Measurements from ENCODE around the gene GPR137B. TPM values are rescaled to one million over a fixed set of nuclear protein-coding genes. Genes with fewer than 3 reads are reported as not detected.

The GPR137B gene
- total RNA-seq, 2 experiments from 2014 or later = 7.2 to 8.1 TPM

DNA sequence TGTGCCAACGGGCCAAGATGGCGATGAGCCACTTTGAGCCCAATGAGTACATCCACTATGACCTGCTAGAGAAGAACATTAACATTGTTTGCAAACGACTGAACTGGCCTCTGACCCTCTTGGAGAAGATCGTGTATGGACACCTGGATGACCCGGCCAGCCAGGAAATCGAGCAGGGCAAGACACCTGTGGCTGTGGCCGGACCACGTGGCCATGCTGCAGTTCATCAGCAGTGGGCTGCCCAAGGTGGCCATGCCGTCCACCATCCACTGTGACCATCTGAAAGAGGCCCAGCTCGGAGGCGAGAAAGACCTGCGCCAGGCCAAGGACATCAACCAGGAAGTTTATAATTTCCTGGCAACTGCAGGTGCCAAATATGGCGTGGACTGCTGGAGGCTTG, 32.2 kb upstream of the GPR137B start:
- Mint-ChIP-seq H3K27me3 (no peaks in the 10 kb centered on the region), H3K4me1 (ENCODE audit: low read depth) (peaks cover 5% of the 10 kb centered on the region), H3K36me3 (ENCODE audit: low read depth) (no peaks in the 10 kb centered on the region), H3K9me3 (no peaks in the 10 kb centered on the region), H3K4me3 (no peak overlapping the region), H3K27ac (no peak overlapping the region)
- ChIA-PET POLR2A (no interaction called here), CTCF (no interaction called here)
- DNase-seq (no peak), ATAC-seq (no peak)
- intact Hi-C loops (cut with micrococcal nuclease) = no loop called here
- no peak for TF ChIP-seq CTCF (IDR thresholded peaks at IDR 0.05)

- H3K27ac Mint-ChIP-seq = no peak overlapping the region
- POLR2A ChIA-PET = interaction anchor here (0.6 kb wide), 1 partner anchor 11 kb away, joined by 3 read pairs; no protein-coding TSS in a partner anchor
Measured at GRCh38 chr1:236111527-236112331, 30.6 kb upstream of the GPR137B start.

GRCh38 chr1:236112332-236112627, 30.1 kb upstream of the GPR137B start:
- H3K9me3 Mint-ChIP-seq = no peaks in the 10 kb centered on the region
- POLR2A ChIA-PET = no interaction called here
- intact Hi-C loops (cut with micrococcal nuclease) = no loop called here

More at GRCh38 chr1:236111527-236112331, 30.6 kb upstream of the GPR137B start:
- Mint-ChIP-seq H3K9me3 (no peaks in the 10 kb centered on the region), H3K4me1 (ENCODE audit: low read depth) (peaks cover 5% of the 10 kb centered on the region), H3K4me3 (no peak overlapping the region), H3K36me3 (ENCODE audit: low read depth) (no peaks in the 10 kb centered on the region), H3K27me3 (no peaks in the 10 kb centered on the region)
- TF ChIP-seq CTCF (IDR thresholded peaks at IDR 0.05) = no peak
- ATAC-seq = no peak
- intact Hi-C loops (cut with micrococcal nuclease) = no loop called here
- CTCF ChIA-PET = interaction anchor here (0.9 to 1.3 kb wide), 2 partner anchors 12 to 234 kb away, joined by 3 to 4 read pairs; no protein-coding TSS in a partner anchor
- no peak for DNase-seq

GRCh38 chr1:236113324-236114032, 28.9 kb upstream of the GPR137B start:
- no peak overlapping the region for H3K27ac Mint-ChIP-seq
- no peaks in the 10 kb centered on the region for H3K36me3 Mint-ChIP-seq (ENCODE audit: low read depth)
- ChIA-PET CTCF (no interaction called here), POLR2A (no interaction called here)
- TF ChIP-seq CTCF (IDR thresholded peaks at IDR 0.05) = no peak
- no peaks in the 10 kb centered on the region for H3K9me3 Mint-ChIP-seq
- no peak for ATAC-seq
- no peak for DNase-seq
- intact Hi-C loops (cut with micrococcal nuclease) = no loop called here
- H3K4me1 Mint-ChIP-seq (ENCODE audit: low read depth) = no peaks in the 10 kb centered on the region
- H3K27me3 Mint-ChIP-seq = no peaks in the 10 kb centered on the region
- no peak overlapping the region for H3K4me3 Mint-ChIP-seq

More at GRCh38 chr1:236112332-236112627, 30.1 kb upstream of the GPR137B start:
- Mint-ChIP-seq H3K4me3 (no peak overlapping the region), H3K36me3 (ENCODE audit: low read depth) (no peaks in the 10 kb centered on the region), H3K27me3 (no peaks in the 10 kb centered on the region), H3K4me1 (ENCODE audit: low read depth) (no peaks in the 10 kb centered on the region), H3K27ac (no peak overlapping the region)
- CTCF ChIA-PET = interaction anchor here (0.9 to 1.3 kb wide), 2 partner anchors 12 to 233 kb away, joined by 3 to 4 read pairs; no protein-coding TSS in a partner anchor
- DNase-seq = no peak
- no peak for ATAC-seq
- no peak for TF ChIP-seq CTCF (IDR thresholded peaks at IDR 0.05)

Measured in activated CD8-positive, alpha-beta T cell treated with anti-CD3 and anti-CD28 coated beads for 36 hours (primary cell).